HL-60 (cell line): Measurements from ENCODE around the gene SCPEP1.

ENCODE experiments used
- DNase-seq, 2 experiments: peaks; one replicate each; pipeline ENCODE4 v3.0.0-alpha.2; 2010 to 2020; ENCODE audit warnings: low read depth in 1 of 2, low spot score in 1 of 2
- H3K27ac ChIP-seq: fragments of 250-450 bp; sonication (Bioruptor Pico); replicated peaks from 2 replicates; pipeline ENCODE4 v1.5.1; 2020; ENCODE audit warnings: mild to moderate bottlenecking, moderate library complexity
- H3K27me3 ChIP-seq: fragments of 250-450 bp; sonication (Bioruptor Pico); 2 replicates; pipeline ENCODE4 v1.5.1; 2021; ENCODE audit warnings: mild to moderate bottlenecking, moderate library complexity; ENCODE audit not compliant: insufficient read depth, poor library complexity, severe bottlenecking
- H3K4me3 ChIP-seq: replicated peaks from 2 replicates; pipeline ENCODE4 v1.5.1; 2011; ENCODE audit warnings: mild to moderate bottlenecking, control low read depth, low read length; ENCODE audit not compliant: insufficient read depth
- GABPA ChIP-seq: IDR thresholded peaks from 2 replicates; pipeline ENCODE4 v1.6.1; 2012; ENCODE audit warnings: low read depth
- POLR2AphosphoS5 ChIP-seq: IDR thresholded peaks from 2 replicates; pipeline ENCODE4 v1.6.1; 2012; ENCODE audit warnings: low read depth
- SPI1 ChIP-seq: IDR thresholded peaks from 2 replicates; pipeline ENCODE4 v1.6.1; 2012; ENCODE audit warnings: low read depth, mild to moderate bottlenecking, borderline replicate concordance
- TF ChIP-seq, protein P1 (sequence below): IDR thresholded peaks from one replicate; pipeline ENCODE4 v1.5.1; 2011; ENCODE audit warnings: low read length, control low read depth, inconsistent platforms; ENCODE audit not compliant: insufficient read depth
- TF ChIP-seq, protein P2 (sequence below): IDR thresholded peaks from 2 replicates; pipeline ENCODE4 v1.6.1; 2012; ENCODE audit warnings: low read depth; ENCODE audit not compliant: insufficient replicate concordance

Gene SCPEP1

DNA sequence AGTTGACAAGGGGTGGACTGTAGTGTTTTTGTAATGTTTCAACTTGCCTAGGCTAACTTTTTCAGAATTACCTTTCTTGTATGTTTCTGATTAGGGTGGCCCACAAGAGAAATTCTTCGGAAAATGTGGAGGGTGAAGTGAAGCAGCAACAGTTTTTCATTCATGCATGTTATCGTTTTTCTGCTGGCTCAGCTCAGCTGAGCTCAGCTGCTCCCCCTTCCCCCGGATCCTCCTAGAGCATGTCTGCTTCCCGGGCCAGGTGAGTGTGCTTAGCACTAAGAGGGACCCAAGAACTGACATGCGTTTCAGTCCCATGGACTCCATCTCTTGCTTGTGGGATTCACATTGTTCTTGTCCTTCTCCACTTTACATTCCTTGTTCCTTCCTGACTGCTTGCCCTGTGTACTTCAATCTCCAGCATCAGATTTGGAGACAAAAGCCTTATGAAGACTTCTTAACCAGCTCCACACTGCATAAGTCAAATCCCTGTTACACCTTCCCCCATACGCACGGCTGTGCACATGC, 33.6 kb downstream of the SCPEP1 start:
- no peak for DNase-seq
- TF ChIP-seq, protein P1, sequence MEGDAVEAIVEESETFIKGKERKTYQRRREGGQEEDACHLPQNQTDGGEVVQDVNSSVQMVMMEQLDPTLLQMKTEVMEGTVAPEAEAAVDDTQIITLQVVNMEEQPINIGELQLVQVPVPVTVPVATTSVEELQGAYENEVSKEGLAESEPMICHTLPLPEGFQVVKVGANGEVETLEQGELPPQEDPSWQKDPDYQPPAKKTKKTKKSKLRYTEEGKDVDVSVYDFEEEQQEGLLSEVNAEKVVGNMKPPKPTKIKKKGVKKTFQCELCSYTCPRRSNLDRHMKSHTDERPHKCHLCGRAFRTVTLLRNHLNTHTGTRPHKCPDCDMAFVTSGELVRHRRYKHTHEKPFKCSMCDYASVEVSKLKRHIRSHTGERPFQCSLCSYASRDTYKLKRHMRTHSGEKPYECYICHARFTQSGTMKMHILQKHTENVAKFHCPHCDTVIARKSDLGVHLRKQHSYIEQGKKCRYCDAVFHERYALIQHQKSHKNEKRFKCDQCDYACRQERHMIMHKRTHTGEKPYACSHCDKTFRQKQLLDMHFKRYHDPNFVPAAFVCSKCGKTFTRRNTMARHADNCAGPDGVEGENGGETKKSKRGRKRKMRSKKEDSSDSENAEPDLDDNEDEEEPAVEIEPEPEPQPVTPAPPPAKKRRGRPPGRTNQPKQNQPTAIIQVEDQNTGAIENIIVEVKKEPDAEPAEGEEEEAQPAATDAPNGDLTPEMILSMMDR, result no peak
- TF ChIP-seq SPI1, result no peak
- TF ChIP-seq POLR2AphosphoS5, result no peak
- TF ChIP-seq GABPA, result no peak
- TF ChIP-seq, protein P2, sequence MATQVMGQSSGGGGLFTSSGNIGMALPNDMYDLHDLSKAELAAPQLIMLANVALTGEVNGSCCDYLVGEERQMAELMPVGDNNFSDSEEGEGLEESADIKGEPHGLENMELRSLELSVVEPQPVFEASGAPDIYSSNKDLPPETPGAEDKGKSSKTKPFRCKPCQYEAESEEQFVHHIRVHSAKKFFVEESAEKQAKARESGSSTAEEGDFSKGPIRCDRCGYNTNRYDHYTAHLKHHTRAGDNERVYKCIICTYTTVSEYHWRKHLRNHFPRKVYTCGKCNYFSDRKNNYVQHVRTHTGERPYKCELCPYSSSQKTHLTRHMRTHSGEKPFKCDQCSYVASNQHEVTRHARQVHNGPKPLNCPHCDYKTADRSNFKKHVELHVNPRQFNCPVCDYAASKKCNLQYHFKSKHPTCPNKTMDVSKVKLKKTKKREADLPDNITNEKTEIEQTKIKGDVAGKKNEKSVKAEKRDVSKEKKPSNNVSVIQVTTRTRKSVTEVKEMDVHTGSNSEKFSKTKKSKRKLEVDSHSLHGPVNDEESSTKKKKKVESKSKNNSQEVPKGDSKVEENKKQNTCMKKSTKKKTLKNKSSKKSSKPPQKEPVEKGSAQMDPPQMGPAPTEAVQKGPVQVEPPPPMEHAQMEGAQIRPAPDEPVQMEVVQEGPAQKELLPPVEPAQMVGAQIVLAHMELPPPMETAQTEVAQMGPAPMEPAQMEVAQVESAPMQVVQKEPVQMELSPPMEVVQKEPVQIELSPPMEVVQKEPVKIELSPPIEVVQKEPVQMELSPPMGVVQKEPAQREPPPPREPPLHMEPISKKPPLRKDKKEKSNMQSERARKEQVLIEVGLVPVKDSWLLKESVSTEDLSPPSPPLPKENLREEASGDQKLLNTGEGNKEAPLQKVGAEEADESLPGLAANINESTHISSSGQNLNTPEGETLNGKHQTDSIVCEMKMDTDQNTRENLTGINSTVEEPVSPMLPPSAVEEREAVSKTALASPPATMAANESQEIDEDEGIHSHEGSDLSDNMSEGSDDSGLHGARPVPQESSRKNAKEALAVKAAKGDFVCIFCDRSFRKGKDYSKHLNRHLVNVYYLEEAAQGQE, result no peak
- H3K4me3 ChIP-seq, result no peak overlapping the region
- H3K27ac ChIP-seq, result no peak overlapping the region
- H3K27me3 ChIP-seq, result no peaks in the 10 kb centered on the region

DNA sequence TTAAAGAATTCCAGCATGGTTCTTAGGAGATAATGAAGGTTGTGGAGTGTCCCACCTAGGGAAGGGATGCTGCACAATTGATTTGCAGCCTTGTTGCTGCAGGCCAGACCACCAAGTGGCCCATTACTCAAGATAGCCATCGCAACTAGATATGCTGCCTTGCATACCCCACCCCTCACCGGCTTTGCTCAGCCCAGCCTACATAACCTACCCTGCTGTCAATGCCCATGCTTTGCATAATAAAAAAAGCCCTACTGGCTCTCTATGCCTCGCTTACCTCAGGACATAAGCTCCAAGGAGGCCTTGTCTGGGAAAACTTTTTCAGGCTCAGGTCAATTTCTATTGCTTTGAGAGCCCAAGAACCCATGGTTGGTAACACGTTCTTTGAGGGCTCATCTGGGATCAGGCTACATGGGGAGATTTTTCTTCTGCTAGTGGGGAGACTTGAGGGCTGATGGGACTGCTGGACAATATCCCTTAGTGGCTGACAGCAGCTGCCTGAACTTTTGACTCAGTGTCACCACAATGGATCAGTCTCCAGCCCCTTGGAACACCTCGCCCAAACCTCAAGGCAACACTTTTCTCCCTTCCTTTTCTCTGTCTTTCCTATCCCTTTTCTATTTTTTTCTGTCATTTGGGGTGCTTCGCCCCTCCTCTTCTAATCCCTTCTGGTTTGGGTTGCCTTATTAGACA, 38.3 kb downstream of the SCPEP1 start:
- no peaks in the 10 kb centered on the region for H3K27me3 ChIP-seq
- no peak overlapping the region for H3K4me3 ChIP-seq
- no peak for DNase-seq
- TF ChIP-seq GABPA (no peak), POLR2AphosphoS5 (no peak), SPI1 (no peak)
- TF ChIP-seq, protein P1, result no peak
- TF ChIP-seq, protein P2, result no peak
- no peak overlapping the region for H3K27ac ChIP-seq

DNA sequence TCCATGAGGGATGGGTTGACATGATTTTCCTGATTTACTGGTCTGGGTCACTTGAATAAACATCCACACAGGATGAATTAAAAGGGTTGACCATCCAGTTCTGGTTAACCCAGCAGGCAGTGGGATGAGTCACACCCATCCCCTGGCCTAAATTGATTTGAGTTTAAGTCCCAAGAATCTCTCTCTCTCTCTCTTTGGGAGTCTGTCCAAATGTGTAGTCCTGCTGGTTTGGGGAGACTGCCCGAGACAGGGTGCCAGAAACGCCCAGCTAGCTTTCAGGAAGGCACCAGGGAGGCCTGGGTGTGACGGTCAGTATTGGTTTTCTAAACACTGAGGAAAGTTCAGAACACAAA, 38.8 kb downstream of the SCPEP1 start:
- H3K27ac ChIP-seq, result no peak overlapping the region
- no peak overlapping the region for H3K4me3 ChIP-seq
- TF ChIP-seq, protein P1, result no peak
- TF ChIP-seq SPI1, result no peak
- TF ChIP-seq, protein P2, result no peak
- no peak for TF ChIP-seq GABPA
- no peak for TF ChIP-seq POLR2AphosphoS5
- no peaks in the 10 kb centered on the region for H3K27me3 ChIP-seq
- DNase-seq, result no peak
